ENCODE data around the gene IGF2BP2.

IGF2BP2 gene

GRCh38 chr3:185659942-185660921 lies 164.6 kb downstream of the IGF2BP2 start:
- peak; percentile 89 for TF ChIP-seq CTCF (IDR thresholded peaks at IDR 0.05)
- no peak overlapping the region for H3K4me3 ChIP-seq (ENCODE audit: low read depth in 1 of 2, low read length in 1 of 2)
- H3K4me1 ChIP-seq (ENCODE audit: control insufficient read depth in 1 of 2, insufficient read depth in 1 of 2, low read depth in 1 of 2, low read length in 1 of 2) = no peaks in the 10 kb centered on the region
- no peaks in the 10 kb centered on the region for H3K9me3 ChIP-seq
- H3K36me3 ChIP-seq = no peaks in the 10 kb centered on the region
- H3K27me3 ChIP-seq = no peaks in the 10 kb centered on the region
- H3K27ac ChIP-seq = no peak overlapping the region

- H3K9me3 ChIP-seq = no peaks in the 10 kb centered on the region
- H3K4me3 ChIP-seq (ENCODE audit: low read depth in 1 of 2, low read length in 1 of 2) = no peak overlapping the region
- no peaks in the 10 kb centered on the region for H3K4me1 ChIP-seq (ENCODE audit: control insufficient read depth in 1 of 2, insufficient read depth in 1 of 2, low read depth in 1 of 2, low read length in 1 of 2)
- no peak overlapping the region for H3K27ac ChIP-seq
- no peaks in the 10 kb centered on the region for H3K36me3 ChIP-seq
- no peak for TF ChIP-seq CTCF (IDR thresholded peaks at IDR 0.05)
- H3K27me3 ChIP-seq = no peaks in the 10 kb centered on the region
These were observed 165.9 kb downstream of the IGF2BP2 start for GRCh38 chr3:185658943-185659342.

GRCh38 chr3:185658504-185658912 lies 166.3 kb downstream of the IGF2BP2 start:
- Histone ChIP-seq H3K9me3 (no peaks in the 10 kb centered on the region), H3K27ac (no peak overlapping the region), H3K36me3 (no peaks in the 10 kb centered on the region), H3K4me1 (ENCODE audit: control insufficient read depth in 1 of 2, insufficient read depth in 1 of 2, low read depth in 1 of 2, low read length in 1 of 2) (no peaks in the 10 kb centered on the region), H3K4me3 (ENCODE audit: low read depth in 1 of 2, low read length in 1 of 2) (no peak overlapping the region), H3K27me3 (no peaks in the 10 kb centered on the region)
- no peak for TF ChIP-seq CTCF (IDR thresholded peaks at IDR 0.05)

GRCh38 chr3:185657691-185658503 lies 166.9 kb downstream of the IGF2BP2 start:
- no peak overlapping the region for H3K27ac ChIP-seq
- H3K4me1 ChIP-seq (ENCODE audit: control insufficient read depth in 1 of 2, insufficient read depth in 1 of 2, low read depth in 1 of 2, low read length in 1 of 2) = no peaks in the 10 kb centered on the region
- H3K27me3 ChIP-seq = no peaks in the 10 kb centered on the region
- no peak overlapping the region for H3K4me3 ChIP-seq (ENCODE audit: low read depth in 1 of 2, low read length in 1 of 2)
- H3K36me3 ChIP-seq = no peaks in the 10 kb centered on the region
- no peaks in the 10 kb centered on the region for H3K9me3 ChIP-seq
- no peak for TF ChIP-seq CTCF (IDR thresholded peaks at IDR 0.05)

GRCh38 chr3:185657211-185657610 lies 167.6 kb downstream of the IGF2BP2 start:
- Histone ChIP-seq H3K27me3 (no peaks in the 10 kb centered on the region), H3K9me3 (no peaks in the 10 kb centered on the region), H3K4me3 (ENCODE audit: low read depth in 1 of 2, low read length in 1 of 2) (no peak overlapping the region), H3K27ac (no peak overlapping the region), H3K4me1 (ENCODE audit: control insufficient read depth in 1 of 2, insufficient read depth in 1 of 2, low read depth in 1 of 2, low read length in 1 of 2) (no peaks in the 10 kb centered on the region), H3K36me3 (no peaks in the 10 kb centered on the region)
- no peak for TF ChIP-seq CTCF (IDR thresholded peaks at IDR 0.05)

All from neutrophil (primary cell).